GM19463 (cell line): Measurements from ENCODE around the gene CROCC.
"Not testable (repeated sequence)": the region's sequence is repeated elsewhere in the genome, so short reads cannot be mapped to it uniquely, and the experiment has no call there.

Experiments
- ATAC-seq: cut with Tn5 transposase; IDR thresholded peaks from one replicate; pipeline ENCODE4 v1.9.1; 2021; ENCODE audit warnings: mild to moderate bottlenecking, moderate library complexity; ENCODE audit not compliant: unreplicated experiment

CROCC gene

GRCh38 chr1:16921391-16922185 is at the start of gene CROCC:
Gene CROCC (plus strand): TSS chr1:16921931. CDS start chr1:16922019, 88 bp downstream.
- no peak for ATAC-seq

DNA sequence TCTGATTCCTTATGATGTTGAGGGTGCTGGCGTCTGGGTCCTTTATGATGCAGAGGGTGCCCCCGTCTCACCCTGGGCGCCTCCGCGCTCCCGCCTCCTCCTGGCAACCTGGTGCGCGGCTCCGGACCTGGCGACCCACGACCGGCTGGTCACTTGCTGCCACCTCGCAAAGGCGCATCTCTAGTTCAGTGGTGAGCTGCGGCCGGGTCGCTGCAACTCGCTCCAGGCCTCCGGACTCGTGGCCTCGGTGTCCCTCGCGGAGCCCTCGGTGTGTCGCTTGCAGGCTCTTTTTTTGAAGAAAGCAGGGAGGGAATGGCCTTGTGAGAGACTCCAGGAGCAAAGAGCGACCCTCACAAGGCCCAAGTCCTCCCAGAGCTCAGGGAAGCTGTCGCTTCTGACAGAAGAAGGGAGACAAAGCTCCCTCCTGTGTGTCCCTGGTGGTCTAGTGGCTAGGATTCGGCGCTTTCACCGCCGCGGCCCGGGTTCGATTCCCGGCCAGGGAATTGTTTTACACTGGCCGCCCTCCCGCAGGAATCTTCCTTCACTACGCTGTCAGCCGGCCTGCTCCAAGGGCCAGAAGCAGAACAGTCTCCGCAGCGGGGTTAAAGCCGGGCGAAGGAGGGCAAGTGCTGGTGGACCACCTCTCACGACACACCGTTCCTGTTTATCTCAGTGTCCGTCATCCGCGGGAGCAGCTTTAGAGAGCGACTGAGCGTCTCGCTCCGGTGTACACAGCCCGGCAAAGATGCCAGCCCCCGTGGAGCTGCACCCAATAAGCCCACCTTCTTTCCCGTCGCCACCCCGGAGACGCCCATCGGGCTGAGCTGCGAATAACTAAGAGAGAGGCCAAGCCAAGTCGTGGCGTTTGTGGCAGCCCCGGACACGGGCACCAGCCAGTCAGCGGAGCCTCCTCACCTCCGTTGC is 49.3 kb upstream of the CROCC start:
- not testable (repeated sequence) for ATAC-seq

DNA sequence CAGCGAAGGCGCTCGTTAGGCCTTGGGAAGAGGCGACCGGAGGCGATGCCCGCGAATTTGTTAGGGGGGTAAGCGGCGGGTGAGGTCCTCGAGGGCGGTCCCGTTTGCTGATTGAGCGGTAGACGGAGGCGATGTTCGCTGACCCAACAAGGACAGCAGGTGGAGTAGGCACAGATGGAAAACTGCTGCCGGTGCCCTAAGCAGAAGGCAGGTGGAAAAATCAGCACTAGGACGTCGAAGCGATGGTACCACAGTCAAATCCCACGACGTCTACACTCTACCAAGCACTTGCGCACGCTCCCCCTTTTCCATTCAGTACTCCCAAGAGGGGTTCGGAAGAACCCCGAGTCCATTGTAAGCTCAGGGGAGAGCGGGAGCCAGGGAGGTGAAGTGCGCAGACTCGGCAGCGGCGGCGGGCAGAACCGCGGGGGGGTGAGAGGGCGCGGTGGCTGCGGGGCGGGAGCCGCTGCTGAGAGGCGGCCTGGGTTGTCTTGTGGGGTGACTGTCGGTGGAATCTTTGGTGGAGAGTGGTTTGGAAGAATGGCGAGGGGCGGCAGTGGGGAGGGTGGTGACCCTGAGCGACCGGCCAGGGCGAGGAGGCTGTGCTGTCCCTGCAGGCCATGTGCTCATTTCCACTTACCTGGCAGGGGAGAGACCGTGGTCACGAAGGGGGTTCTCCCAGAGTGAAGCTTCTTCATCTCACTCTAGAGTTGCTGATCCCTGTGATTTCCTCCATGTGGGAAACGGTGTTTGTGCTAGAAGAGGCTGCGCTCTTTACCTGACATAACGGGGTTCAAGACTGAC is 48.5 kb upstream of the CROCC start:
- ATAC-seq = not testable (repeated sequence)

GRCh38 chr1:16874968-16875765 is 46.6 kb upstream of the CROCC start:
- ATAC-seq = not testable (repeated sequence)

- not testable (repeated sequence) for ATAC-seq
These were observed 40.0 kb upstream of the CROCC start for GRCh38 chr1:16881742-16882141.

- ATAC-seq = no peak
These were observed 38.7 kb upstream of the CROCC start for GRCh38 chr1:16882986-16883385.

DNA sequence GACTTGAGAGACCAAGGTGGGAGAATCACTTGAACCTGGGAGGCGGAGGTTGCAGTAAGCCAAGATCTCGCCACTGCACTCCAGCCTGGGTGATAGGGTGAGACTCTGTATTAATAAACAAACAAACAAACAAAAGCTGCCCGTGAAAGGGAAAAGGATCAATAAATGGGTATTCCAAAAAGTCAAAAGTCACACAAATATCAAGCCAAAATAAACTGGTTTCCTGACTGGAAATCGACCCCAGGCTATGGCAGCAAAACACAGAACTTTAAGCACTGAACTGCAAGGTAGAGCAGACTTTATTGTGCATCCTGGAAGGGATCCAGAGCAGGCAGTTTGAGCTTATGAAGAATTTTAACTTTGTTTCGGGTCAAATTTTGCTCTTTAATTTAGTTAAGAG is 37.2 kb upstream of the CROCC start:
- ATAC-seq = not testable (repeated sequence)

GRCh38 chr1:16886860-16887605 is 34.7 kb upstream of the CROCC start:
- no peak for ATAC-seq

- no peak for ATAC-seq
These were observed 32.6 kb upstream of the CROCC start for GRCh38 chr1:16888860-16889816.

- ATAC-seq = not testable (repeated sequence)
These were observed 31.2 kb upstream of the CROCC start for GRCh38 chr1:16890539-16891021.

DNA sequence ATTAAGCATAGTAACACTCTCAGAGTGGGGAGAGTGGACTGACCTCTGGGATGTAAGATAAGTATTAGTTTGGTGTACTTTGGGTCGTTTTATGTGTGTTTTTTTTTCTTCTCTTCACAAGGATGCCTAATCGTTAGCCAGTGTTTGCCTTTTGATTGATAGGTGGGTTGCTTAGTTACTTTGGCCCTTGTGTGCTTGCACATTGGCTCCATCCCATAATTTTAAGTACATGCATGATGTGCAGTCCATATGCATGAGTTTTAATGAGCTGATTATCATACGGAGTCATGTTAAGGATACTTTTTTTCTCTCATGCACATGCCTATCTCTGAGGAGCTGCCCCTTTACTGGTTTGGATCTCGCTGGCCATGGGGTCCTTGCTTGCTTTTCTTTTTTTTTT is 30.7 kb upstream of the CROCC start:
- ATAC-seq = not testable (repeated sequence)

GRCh38 chr1:16892978-16893525 is 28.7 kb upstream of the CROCC start:
- ATAC-seq = not testable (repeated sequence)

DNA sequence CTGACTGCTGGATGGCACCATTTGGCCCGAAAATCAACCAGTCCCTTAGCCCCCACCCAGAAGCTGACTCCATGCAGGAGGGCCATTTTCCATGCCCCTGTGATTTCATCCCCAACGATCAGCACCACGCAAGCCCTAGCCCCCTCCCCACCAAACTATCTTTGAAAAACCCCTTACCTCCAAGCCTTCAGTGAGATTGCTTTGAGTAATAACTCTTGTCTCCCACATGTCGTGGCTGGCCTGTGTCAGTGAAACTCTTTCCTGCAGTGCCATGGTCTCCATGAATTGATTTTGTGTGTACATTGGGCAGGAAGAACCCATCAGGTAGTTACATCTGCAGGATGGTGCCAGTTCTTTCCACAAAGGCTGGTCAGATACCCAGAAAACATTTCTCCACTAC is 27.9 kb upstream of the CROCC start:
- not testable (repeated sequence) for ATAC-seq

DNA sequence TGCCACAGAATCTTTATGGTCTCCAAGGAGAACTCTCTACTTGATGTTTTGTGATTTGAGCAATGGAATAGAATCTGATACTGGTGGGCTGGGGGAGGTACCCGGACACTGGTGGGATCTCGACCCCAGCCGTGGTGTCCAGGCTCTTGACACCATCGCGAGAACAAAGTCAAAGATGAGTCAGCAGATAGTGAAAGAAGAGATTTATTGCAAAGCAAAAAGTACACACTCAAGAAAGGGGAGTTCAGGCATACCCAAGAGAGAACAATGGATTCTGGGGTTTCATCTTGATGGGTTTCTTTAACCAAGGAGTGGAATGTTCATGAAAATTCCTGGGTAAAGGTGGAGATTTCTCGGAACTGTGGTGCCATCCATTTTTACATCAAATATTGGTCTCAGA is 27.4 kb upstream of the CROCC start:
- not testable (repeated sequence) for ATAC-seq

- not testable (repeated sequence) for ATAC-seq
These were observed 26.5 kb upstream of the CROCC start for GRCh38 chr1:16895233-16895597.

DNA sequence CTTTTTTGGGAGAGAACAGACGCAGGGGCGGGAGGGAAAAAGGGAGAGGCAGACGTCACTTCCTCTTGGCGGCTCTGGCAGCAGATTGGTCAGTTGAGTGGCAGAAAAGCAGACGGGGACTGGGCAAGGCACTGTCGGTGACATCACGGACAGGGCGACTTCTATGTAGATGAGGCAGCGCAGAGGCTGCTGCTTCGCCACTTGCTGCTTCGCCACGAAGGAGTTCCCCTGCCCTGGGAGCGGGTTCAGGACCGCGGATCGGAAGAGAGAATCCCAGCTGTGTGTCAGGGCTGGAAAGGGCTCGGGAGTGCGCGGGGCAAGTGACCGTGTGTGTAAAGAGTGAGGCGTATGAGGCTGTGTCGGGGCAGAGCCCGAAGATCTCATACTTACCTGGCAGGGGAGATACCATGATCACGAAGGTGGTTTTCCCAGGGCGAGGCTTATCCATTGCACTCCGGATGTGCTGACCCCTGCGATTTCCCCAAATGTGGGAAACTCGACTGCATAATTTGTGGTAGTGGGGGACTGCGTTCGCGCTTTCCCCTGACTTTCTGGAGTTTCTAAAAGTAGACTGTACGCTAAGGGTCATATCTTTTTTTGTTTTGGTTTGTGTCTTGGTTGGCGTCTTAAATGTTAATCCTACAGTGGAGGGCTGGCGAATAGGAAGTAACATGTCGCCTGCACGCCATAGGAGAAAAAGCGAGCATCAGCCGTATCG is 26.0 kb upstream of the CROCC start, which contains the start of gene RNU1-2:
RNU1-2 (plus strand) TSS at position 383 of the 718 bp plus-strand sequence.
- peak; percentile 96 for ATAC-seq
